ENCODE data around the gene ABLIM2.

DNA sequence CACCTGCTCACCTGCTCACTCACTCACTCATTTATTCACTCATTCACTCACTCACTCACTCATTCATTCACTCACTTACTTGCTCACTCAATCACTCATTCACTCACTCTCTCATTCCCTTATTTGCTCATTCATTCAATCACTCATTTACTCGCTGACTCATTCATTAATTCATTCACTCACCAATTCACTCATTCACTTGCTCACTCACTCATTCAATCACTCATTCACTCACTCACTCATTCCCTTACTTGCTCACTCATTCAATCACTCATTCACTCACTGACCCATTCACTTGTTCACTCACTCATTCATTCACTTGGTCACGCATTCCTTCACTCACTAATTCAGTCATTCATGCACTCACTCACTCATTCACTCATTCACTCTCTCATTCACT lies 130.2 kb downstream of the ABLIM2 start:
- no peak for TF ChIP-seq POLR2A (IDR thresholded peaks at IDR 0.05)
- TF ChIP-seq CTCF (IDR thresholded peaks at IDR 0.05): no peak

Measured in body of pancreas (tissue), 4 donors.